Measurements from ENCODE around the gene MAGEF1. TPM values are rescaled to one million over a fixed set of nuclear protein-coding genes. Genes with fewer than 3 reads are reported as not detected.

MAGEF1 gene
- total and polyA plus RNA-seq, 2 of the 8 experiments (the other 6 are each of a cell fraction or from before 2014, with no cell fraction given) = 26.5 to 56.7 TPM

GRCh38 chr3:184670091-184670602 lies 41.7 kb downstream of the MAGEF1 start (continued):
- no peak for TF ChIP-seq POLR2A (IDR thresholded peaks at IDR 0.05; ENCODE audit: control extremely low read depth in 1 of 2, low read depth in 2 of 2, low read length in 2 of 2)
- no peak for TF ChIP-seq KDM4A (IDR thresholded peaks at IDR 0.05; ENCODE audit: low read depth, low read length, severe bottlenecking)
- no peak for TF ChIP-seq SIN3A (conservative IDR thresholded peaks at IDR 0.05 in 1 of 2, IDR thresholded peaks at IDR 0.05 in 1 of 2; ENCODE audit: low read depth in 1 of 2, low read length in 2 of 2)
